ENCODE data around the gene ABCB10. TPM values are rescaled to one million over a fixed set of nuclear protein-coding genes. Genes with fewer than 3 reads are reported as not detected.
A peak's percentile ranks its signal among the peaks of the same experiment; 100 is the strongest.
"Not testable (repeated sequence)": the region's sequence is repeated elsewhere in the genome, so short reads cannot be mapped to it uniquely, and the experiment has no call there.

Gene ABCB10
- total and polyA plus RNA-seq, 8 donors: 3.8 to 8.6 (median 6.4) TPM

- FAIRE-seq (no peak), ATAC-seq (no peak), DNase-seq (no peak)
- peaks cover 0 to 46% (median 3%) of the 10 kb centered on the region in 3 donors for H3K36me3 ChIP-seq
- 90 to 94% methylated on average over 6 to 7 of the region's 7 CpGs for WGBS, 2 donors
- no peak overlapping the region for H3K4me3 ChIP-seq
- no peaks in the 10 kb centered on the region for H3K27me3 ChIP-seq
- no peak for TF ChIP-seq CTCF (IDR thresholded peaks at IDR 0.05)
- no peaks in the 10 kb centered on the region for H3K9me3 ChIP-seq
- intact Hi-C loops (cut with DNase I): no loop called here
- no peak overlapping the region for H3K27ac ChIP-seq
- no peaks in the 10 kb centered on the region for H3K4me1 ChIP-seq
Measured at GRCh38 chr1:229529639-229530038, 28.9 kb downstream of the ABCB10 start.

- ATAC-seq (no peak), FAIRE-seq (no peak), DNase-seq (no peak)
- WGBS, 2 donors: 95 to 100% methylated on average over 1 of the region's 1 CpG
- Histone ChIP-seq H3K27me3 (no peaks in the 10 kb centered on the region), H3K9me3 (no peaks in the 10 kb centered on the region), H3K4me3 (no peak overlapping the region), H3K36me3 (peaks cover 0 to 53% (median 3%) of the 10 kb centered on the region in 3 donors), H3K4me1 (no peaks in the 10 kb centered on the region), H3K27ac (no peak overlapping the region)
- TF ChIP-seq CTCF (IDR thresholded peaks at IDR 0.05): no peak
- intact Hi-C loops (cut with DNase I): no loop called here
Measured at GRCh38 chr1:229526695-229527094, 31.8 kb downstream of the ABCB10 start.

- Histone ChIP-seq H3K27ac (no peak overlapping the region), H3K27me3 (no peaks in the 10 kb centered on the region)
- 100% methylated on average over 1 of the region's 1 CpG for whole genome bisulfite sequencing, 2 donors
Measured at GRCh38 chr1:229523052-229523451, 35.5 kb downstream of the ABCB10 start.

GRCh38 chr1:229514578-229515275, 43.8 kb downstream of the ABCB10 start:
- TF ChIP-seq CTCF (IDR thresholded peaks at IDR 0.05): peak; percentile 54 to 75 (median 70)
- intact Hi-C loops (cut with DNase I): no loop called here
- Histone ChIP-seq H3K4me3 (no peak overlapping the region), H3K4me1 (no peaks in the 10 kb centered on the region), H3K36me3 (no peaks in the 10 kb centered on the region), H3K27ac (no peak overlapping the region), H3K27me3 (no peaks in the 10 kb centered on the region), H3K9me3 (no peaks in the 10 kb centered on the region)
- ATAC-seq (peak; percentile 76 to 99 (median 94)), FAIRE-seq (peak; percentile 93), DNase-seq (peak in 5 of 6 donors; percentile 38 to 64 (median 52))
- 36 to 37% methylated on average over 8 of the region's 8 CpGs for WGBS, 2 donors

More at GRCh38 chr1:229523052-229523451, 35.5 kb downstream of the ABCB10 start:
- peaks cover 0 to 32% (median 0%) of the 10 kb centered on the region in 3 donors for H3K36me3 ChIP-seq
- no peak overlapping the region for H3K4me3 ChIP-seq
- intact Hi-C loops (cut with DNase I): no loop called here
- no peaks in the 10 kb centered on the region for H3K4me1 ChIP-seq
- H3K9me3 ChIP-seq: no peaks in the 10 kb centered on the region
- FAIRE-seq (no peak), DNase-seq (no peak), ATAC-seq (no peak)
- TF ChIP-seq CTCF (IDR thresholded peaks at IDR 0.05): no peak

- FAIRE-seq; DNase-seq; ATAC-seq; H3K4me3 ChIP-seq; intact Hi-C loops (cut with DNase I); H3K27ac ChIP-seq; H3K27me3 ChIP-seq; H3K36me3 ChIP-seq; H3K9me3 ChIP-seq: not testable (repeated sequence)
- H3K4me1 ChIP-seq: peaks cover 0 to 13% (median 8%) of the 10 kb centered on the region in 3 donors
- WGBS, 2 donors: 86 to 88% methylated on average over 6 of the region's 6 CpGs
Measured at GRCh38 chr1:229511625-229512024, 46.9 kb downstream of the ABCB10 start.

- H3K9me3 ChIP-seq; H3K27me3 ChIP-seq; FAIRE-seq; H3K4me3 ChIP-seq; intact Hi-C loops (cut with DNase I); DNase-seq; ATAC-seq; H3K36me3 ChIP-seq; H3K27ac ChIP-seq: not testable (repeated sequence)
- WGBS, 2 donors: 92 to 97% methylated on average over 2 of the region's 2 CpGs
- H3K4me1 ChIP-seq: peaks cover 0 to 17% (median 11%) of the 10 kb centered on the region in 3 donors
Measured at GRCh38 chr1:229511201-229511600, 47.3 kb downstream of the ABCB10 start.

All from pancreas (tissue), 10 donors.